Testis (tissue), 2 donors: Measurements from ENCODE around the gene JAM3.

Experiments used
- CTCF ChIP-seq, 3 experiments: fragments of 450-650 bp in 2 of 3; fragments of 200-600 bp in 1 of 3; sonication (generic) in 1 of 3; IDR thresholded peaks; one replicate each; pipeline ENCODE4 v1.5.1; 2016 to 2019; ENCODE audit warnings: antibody characterized with exemption in 3 of 3, mild to moderate bottlenecking in 2 of 3, moderate library complexity in 1 of 3
- POLR2A ChIP-seq: fragments of 450-650 bp; IDR thresholded peaks from one replicate; pipeline ENCODE4 v1.6.1; 2017; ENCODE audit warnings: antibody characterized with exemption, mild to moderate bottlenecking, moderate library complexity

GRCh38 chr11:134039726-134040385 lies 29.0 kb upstream of the JAM3 start:
- TF ChIP-seq CTCF (IDR thresholded peaks at IDR 0.05) (no peak), POLR2A (no peak)
